NCI-H1092 (cell line): ENCODE results near the gene GATA5.
"Not testable (repeated sequence)": the region's sequence is repeated elsewhere in the genome, so short reads cannot be mapped to it uniquely, and the experiment has no call there.

Source experiments
- DNase-seq: peaks from one replicate; lab custom pipeline; 2025; lab: John Stamatoyannopoulos, UW

Gene GATA5

DNA sequence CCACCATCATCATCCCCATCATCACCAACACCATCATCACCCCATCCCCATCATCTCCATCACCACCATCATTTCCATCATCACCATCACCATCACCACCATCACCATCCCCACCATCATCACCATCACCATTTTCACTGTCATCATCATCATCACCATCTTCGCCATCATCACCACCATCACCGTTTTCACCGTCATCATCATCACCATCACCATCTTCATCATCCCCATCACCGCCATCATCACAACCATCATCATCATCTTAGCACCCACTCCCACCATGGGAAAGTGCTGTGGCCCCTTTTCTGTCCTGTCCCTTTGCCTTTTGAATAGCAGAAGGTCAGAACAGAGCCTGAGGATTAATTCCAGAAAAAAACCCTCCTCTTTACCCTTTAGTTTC is 28.5 kb upstream of the GATA5 start:
- no peak for DNase-seq

DNA sequence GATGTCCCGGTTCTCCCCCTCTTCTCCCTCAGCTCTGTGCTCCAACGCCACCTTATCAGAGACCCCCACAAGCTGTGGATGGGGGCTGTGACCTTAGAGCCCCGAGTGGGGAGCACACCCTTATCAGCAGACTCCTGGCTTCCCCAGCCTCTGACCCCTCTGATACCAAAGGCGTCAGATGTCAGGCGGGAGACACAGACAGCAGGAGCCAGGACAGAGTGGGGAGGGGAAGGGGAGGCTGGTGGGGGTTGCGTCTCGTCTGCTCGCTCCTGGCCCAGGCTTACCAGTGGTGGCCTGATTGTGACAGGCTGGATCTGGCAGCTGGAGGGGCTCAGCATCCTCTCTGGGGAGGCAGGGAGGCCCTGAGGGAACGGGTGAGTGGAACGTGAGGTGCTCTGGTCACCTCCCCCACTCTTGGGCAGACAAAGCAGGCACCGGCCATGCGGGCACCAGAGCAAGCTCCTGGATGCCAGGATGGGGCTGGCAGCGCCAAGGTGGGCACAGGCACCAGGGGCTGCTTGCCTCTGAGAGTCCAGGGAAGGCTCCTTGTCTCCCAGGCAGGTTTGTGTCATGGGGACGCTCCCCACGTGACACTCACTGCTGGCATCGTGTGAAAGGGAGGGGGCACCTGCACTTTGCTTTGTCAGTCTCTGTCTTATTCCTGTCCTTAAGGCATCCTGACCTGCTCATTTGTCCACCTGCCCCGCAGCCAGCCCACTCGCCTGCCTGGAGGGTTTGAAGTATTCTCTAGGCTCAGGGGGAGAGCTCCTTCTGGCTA is 27.8 kb upstream of the GATA5 start:
- no peak for DNase-seq

DNA sequence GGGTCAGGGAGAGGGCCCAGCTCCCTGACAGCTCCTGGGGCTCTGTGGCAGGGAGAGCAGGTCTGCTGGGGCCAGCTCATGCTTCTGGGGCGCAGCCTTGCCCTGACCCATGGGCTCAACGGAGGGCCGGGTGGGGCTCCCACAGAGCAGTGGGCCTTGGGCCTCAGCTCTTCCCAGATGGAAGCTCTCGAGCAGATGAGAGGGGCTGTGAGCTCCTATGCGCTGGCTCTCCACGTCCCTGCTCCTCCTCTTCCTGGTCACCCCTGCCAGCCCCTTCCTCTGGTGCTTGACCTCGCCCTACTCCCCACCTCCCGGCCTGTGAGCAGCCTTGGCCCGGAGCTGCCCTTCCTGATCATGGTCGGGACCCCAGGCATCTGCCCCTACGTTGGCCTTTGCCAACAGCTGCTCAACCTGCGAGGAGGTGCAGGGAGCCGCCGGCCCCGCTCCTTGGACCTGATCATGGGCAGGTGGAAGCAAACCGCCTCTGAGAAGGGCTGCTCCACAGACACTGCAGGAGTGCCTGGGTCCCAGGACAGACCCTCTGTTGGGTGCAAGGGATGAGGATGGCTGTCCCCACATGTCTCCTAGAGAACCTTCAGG is 26.8 kb upstream of the GATA5 start:
- DNase-seq = no peak

DNA sequence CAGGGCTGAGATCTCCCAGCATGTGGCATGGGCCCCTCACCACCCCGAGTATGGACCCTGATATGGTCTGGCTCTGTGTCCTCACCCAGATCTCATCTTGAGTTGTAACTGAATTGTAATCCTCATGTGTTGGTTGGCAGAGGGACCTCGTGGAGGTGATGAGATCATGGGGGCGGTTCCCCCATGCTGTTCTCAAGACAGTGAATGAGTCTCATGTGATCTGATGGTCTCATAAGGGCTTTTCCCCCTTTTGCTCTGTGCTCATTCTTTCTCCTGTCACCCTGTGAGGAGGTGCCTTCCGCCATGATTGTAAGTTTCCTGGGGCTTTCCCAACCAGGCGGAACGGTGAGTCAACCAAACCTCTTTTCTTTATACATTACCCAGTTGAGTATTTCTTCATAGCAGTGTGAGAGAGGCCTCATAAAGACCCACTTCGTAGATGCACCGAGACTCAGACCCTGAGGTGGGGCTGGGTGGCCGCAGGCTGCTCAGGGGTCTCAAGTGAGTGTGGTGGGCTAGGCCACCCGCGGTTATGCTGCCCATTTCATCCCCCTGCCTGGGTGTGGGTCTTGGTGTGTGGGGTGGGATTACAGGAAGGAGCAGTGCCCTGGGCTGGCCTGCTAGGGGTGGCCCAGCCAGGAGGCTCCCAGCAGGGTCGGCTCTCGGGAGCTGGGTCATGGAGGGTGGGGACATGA is 26.2 kb upstream of the GATA5 start:
- no peak for DNase-seq

DNA sequence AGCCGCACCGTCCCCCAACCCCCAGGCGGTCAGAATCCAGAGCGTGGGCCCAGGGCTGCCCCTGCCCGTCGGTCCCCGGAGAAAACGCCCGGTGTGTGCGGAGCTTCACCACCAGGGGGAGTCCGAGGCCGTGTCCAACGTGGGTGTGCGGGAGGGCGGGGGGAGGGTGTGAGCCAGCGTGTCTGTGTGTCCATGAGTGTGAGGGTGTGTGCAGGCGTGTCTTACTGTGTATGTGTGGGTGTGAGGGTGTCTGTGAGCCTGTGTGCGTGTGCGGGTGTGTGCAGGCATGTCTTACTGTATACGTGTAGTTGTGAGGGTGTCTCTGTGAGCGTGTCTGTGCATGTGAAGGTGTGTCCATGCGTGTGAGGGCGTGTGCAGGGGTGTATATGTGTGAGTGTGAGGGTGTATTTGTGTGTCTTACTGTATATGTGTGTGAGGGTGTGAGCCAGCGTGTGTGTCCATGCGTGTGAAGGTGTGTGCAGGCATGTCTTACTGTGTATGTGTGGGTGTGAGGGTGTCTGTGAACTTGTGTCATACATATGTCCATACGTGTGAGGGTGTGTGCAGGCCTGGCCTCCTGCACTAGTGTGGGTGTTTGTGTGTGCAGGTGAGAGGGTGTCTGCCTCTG is 24.6 kb upstream of the GATA5 start:
- DNase-seq = peak; percentile 45

DNA sequence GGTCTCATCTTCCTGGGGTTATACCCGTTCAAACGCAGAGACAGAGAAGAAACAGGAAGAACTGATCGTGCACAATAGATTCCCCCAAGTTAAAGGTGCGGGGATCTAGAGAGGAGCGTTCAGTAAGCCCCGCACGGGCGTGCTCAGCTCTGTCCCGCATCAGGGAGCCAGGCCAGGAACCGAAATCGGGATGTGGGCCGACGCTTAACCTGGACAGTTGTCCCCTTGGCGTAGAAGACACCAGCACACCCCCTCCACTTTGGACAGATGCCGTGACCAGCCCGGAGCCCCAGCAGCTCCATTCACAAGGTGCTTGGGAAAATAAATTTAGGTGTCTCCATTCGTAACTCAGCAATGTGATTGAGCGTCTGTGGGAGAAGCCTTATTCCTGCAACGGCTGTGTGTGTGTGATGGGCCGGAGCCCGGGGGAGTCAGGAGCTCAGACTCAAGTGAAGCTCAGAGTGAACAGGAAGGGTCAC is 24.0 kb upstream of the GATA5 start:
- no peak for DNase-seq

DNA sequence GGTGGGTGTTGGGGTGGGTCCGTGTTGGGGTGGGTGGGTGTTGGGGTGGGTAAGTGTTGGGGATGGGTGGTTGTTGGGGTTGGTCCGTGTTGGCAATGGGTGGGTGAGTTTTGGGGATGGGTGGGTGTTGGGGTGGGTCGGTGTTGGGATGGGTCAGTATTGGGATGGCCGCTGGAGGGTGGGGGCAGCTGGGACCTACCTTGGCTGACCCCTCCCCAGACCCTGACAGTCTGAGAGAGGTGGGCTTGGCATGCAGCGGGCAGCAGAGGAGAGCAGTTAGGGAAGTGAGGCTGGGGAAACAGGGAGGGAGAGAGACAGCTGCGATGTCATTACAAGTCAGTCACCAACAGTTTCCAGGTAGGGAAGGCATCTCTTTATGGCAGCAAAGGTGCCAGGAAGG is 23.1 kb upstream of the GATA5 start:
- DNase-seq = no peak

DNA sequence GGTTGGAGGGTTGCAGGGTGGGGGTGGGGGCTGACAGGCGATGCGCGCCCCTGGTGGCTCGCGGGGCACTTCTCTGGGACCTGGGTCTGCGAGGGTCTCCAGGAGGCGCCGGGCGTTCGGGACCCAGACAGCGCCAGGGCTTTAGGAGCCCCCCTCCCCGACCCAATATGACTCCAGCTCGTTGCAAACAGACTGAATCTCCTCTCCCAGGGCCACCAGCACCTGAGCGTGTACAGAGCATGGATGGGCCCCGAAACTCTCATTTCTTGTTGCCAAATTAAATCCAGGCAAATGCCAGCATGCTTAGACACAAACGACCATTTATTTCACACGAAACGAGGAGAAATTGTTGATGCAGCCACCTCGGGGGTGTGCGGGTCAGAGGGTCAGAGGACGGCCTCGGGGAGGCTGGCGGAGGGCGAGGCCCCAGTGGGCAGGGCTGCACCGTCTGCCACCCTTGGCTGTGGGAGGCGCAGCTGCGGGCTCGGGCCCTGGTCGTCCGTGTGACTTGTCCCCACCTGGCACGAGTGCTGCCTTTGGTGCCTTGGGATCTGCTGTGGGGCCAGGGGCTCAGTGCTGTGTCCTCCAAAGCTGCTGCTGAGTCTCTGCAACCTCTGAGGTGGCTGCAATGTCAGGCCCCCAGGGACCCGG is 20.9 kb upstream of the GATA5 start:
- peak; percentile 23 for DNase-seq

DNA sequence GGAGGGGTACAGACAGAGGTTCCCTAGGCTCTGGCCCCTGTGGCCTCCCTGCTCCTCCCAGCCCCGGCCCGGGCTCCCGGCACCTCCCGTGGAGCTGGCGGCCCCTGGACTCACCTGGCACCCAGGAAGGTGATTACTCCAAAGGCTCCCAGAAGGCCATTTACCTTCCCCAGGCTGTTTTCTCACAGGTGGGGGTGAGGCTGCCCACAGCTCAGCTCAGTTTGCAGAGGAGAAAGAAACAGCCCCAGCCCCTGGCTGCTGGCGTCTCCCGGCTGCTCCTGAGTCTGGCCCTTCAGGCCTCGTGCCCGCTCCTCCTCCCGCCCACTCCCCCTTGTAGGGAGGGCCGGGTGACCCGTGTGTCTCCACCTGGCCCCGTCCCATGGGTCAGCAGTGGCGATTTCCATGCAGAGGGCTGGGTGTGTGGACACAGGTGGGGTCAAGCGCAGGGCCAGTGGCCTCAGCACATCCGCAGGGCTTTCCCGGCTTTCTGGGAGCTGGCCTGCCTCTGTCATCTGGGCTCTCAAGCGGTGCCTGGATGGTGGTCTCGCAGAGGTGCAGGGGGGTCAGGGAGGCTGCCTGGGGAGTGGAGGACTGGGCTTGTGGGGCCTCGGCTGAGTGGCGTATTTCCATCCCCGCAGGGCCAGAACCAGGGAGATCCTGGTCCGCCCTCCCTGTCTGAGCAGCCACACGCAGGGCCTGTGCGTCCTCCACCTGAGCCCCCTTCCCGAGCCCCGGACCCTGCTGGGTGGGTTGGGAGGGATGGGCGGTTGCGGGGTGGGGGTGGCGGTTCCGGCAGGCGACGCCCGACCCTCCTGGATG is 20.2 kb upstream of the GATA5 start:
- DNase-seq = no peak

DNA sequence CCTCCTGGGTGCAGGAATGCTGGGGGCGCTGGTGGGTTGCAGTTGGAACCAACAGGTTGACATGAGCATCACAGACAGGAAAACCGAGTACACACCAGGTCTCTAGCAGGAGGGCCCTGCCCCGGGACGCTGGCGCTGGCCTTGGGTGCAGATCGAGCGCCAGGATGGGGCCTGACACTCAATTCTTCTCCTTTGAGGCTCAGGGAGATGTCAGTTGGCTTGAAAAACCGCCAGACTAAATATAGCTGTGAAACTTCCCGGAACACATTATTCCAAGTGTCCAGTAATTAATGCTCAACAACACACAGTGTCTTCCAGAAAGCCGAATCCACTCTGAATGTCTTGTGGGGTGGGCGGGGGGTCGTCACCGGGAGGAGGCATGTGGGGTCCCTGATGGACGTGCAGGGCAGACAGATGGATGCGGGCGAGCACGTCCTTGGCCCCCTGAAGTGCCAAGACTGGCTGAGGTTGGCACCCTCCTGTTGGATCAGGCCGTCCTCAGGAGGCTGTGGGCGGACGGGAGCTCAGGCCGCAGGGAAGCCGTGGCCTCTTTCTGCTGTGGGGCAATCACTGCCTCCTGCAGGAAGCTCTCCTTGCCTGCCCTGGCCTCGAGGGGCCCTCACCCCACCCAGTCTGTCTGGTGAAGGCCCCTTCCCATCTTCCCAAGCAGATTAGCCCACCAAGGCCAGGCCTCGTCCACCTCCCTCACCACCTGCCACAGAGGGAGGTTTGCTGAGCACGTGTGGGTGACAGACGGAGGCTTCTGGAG is 19.4 kb upstream of the GATA5 start:
- no peak for DNase-seq

DNA sequence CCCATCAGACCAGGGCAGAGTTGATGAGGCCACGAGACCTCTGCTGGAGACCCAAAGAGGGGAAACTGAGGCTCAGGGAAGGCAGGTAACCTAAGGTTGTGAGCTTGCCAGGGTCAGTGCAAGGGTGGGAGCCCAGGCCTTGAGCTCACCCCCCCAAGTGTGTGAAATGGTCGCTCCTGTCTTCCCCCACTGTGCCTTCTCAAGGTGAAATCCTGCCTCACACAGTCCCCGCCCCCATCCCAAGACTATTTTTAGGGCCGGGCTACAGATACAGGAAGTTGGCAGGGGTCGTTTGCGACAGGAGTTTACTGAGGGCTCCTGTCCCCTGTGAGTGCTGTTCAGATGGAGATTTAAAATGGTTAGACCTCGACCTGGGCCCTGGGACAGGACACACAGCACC is 18.7 kb upstream of the GATA5 start:
- DNase-seq = no peak

DNA sequence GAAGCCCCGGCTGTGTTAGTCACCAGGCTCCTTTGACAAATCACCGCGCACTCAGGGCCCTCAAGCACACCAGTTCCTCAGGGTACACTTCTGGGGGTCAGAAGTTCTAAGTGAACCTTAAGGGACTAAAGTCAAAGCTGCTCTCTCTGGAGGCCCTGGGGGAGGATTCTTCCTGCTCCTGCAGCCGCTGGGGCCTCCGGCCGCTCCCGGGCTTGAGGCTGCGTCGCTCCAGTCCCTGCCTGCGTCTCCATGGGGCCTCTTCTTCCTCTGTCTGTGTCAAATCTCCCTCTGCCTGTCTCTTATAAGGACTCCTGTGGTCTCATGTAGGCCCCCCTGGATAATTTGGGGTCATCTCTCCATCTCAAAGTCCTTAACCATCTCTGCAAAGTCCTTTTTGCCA is 18.1 kb upstream of the GATA5 start:
- DNase-seq = no peak

DNA sequence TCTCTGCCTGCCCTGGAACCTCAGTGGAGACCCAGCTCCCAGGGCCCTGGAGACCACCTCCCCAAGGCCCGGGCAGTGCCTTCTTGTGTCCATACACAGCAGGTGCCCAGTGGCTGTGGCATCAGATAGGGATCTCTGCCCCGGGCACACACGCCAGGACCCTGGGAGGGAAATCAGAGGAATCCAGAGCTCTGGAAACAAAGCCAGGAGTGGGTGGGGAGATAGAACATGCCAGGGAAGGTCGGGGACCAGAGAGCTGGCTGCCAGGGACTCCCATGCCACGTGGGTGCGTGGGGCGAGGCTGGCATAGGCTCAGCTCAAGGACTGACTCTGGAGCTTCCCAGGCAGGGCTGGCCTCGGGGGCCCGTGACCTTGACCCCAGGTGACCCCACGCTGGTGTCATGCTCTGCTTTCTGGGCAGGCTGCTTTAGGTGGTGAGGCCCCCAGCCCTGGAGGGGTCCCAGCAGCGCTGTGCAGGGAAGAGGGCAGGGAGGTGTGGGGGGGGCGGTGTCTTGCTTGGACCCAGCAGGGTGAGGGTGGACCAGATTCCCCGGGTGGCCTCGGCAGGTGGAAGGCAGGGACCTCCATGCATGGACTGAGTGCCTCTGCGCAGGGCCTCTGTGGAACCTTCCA is 17.6 kb upstream of the GATA5 start:
- DNase-seq = no peak

DNA sequence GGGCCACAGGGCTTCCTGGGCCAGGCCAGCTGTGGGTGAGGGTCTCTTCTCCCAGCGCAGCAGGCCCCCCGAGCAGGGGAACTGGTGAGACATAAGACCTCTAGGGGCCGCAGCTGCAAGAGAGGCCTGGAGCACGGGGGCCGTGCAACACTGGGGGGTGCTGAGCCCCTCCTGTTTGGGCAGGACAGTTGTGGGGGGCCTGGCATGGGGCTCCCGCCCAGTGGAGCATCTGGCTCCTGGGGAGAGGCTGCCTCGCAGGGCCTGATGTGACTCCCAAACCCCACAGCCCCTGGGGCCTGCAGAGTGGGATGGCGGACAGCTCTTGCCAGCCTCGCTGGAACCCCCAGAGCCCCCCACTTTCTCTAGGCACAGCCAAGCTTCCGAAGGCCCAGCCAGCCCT is 16.9 kb upstream of the GATA5 start:
- DNase-seq = no peak

DNA sequence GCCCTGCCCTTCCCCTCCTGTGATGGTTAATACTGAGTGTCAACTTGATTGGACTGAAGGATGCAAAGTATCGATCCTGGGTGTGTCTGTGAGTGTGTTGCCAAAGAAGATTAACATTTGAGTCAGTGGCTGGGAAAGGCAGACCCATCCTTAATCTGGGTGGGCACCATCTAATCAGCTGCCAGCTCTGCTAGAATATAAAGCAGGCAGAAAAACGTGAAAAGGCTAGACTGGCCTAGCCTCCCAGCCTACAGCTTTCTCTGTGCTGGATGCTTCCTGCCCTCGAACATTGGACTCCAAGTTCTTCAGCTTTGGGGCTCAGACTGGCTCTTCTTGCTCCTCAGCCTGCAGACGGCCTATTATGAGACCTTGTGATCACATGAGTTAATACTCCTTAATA is 15.0 kb upstream of the GATA5 start:
- not testable (repeated sequence) for DNase-seq

DNA sequence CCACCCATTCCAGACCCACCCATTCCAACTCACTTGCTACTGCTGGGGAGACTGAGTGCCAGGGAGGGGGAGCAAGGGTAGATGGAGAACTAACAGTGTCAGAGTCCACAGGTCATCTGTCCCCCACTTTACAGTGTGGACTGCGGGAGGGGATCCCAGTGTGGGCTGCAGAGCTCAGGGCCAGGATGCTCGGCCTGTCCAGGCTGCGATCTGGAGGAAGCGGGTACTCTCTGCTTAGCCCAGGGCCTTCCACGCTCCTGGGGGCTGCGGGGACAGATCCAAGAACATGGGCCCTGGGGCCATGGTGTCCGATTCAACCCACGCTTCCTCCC is 14.1 kb upstream of the GATA5 start:
- DNase-seq = no peak

DNA sequence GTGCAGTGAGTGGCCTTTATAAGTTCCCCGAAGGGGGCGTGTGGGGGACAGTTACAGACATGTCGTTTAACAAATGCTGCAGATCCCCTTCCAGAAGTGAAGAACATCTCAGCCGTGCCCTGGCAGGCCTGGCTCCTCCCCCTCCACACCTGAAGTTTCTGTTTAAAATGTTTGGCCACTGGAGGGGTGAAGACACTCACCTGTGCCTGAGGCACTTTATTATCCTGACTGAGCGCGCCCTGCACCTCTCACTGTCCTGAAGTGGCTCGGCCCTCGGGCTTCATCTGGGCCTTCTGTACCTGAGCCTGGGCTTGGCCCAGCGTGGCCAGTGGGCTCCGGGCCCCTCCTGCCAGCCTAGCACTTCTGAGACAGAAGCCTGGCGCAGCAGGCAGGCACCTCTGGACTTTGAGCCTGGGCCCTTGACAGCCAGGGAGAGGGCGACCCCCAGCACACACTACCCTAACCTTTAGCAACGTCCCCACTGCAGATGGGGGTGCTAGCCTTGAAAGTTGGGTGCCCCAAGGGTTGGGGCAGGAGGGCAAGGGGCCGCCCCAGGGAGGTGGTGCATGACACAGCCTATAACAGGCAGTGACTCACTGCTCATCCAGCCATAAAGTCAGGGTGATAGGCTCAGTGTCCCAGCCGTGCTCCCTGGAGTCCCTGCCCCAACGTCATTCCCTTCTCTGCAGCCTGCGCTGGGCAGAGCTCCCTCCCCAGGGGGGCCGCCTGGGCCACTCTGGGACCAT is 13.6 kb upstream of the GATA5 start:
- DNase-seq = no peak

DNA sequence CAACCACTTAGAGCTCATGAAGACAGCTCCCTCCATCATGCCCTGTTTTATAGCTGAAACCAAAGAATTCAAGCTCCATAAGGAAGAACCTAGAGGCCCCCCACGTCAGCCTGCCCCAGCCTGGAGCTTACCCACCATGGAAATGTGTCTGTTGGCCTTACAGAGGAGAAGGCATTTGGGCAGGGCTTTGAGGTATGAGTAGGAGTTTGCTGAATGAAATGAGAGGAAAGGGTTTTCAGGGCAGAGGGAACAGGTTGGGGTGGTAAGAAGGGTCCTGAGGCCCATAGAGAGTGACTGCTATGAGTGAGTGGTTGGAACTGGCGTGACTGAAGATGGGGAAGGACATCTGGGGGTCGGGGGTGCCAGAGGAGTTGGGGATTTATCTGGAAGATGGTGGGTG is 12.7 kb upstream of the GATA5 start:
- DNase-seq = no peak

DNA sequence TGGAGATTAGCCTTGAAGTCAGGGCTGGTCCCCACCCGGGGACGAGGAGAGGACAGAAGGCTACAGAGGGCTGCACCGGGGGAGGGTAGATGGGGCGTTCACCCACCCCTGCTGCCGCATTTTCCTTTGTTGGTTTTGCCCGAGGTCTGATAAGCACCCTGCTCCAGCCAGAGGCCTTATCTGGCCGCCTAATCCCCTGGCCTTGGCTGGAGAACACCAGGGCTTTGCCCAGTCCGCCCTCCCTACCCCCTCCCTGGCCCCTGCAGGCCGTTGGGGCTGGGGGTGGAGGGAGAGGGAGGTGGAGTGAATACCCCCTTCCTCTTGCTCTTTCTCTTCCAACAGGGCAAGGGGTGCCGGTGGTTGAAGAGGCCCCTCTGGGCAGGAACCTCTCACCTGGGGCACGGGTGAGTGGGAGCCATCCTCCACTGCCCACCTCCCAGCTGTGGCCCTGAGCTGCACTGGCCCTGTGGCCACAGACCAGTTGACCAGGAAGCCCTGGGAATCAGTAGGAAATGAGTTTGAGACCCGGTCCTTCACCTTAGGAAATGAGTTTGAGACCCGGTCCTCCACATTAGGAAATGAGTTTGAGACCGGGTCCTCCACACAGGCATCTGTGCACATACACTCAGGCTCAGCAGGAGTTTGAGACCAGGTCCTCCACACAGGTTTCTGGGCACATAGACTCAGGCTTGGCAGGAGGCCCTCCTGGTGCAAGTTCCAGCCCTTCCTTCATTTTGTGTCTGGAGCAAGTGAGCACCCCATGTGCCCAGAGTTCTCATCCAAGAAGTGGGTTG is 12.0 kb upstream of the GATA5 start:
- DNase-seq = no peak
